ENCODE results near the gene B9D1.

Gene B9D1

GRCh38 chr17:19317359-19318095 is 45.0 kb downstream of the B9D1 start:
- in situ Hi-C loops (cut with HindIII; ENCODE audit: low pct_ligation_motif_present, low pct_unique_long_range_greater_than_20kb, low sequenced_read_pairs), result no loop called here
- DNase-seq, result peak; percentile 94

DNA sequence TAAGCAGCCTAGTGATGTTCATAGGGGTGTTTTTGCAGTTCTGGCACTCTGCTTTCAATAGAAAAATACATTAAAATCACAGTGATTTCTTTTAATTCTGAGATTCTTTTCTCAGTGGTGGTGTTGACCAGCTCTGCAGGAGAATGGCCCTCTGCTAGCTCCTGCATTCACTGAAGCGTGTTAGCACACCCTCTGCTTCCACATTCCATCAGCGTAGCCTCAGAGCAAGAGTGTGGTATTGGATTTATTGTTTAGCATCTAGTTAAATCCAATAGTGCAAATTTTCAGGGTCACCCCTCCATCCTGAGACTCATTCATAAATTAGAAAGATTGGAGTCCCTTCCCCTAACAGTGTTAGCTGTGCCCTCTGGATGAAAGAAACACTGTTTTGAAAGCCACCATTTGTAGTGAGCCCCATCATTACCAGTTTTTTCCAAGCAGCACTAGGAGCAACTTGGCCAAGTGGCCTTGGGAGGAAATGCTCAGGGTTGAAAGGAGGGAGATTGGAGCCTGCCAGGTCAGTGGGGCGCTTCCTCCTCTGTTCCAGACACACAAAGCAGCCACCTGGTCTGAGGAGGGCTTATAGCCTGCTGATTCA is 45.7 kb downstream of the B9D1 start:
- in situ Hi-C loops (cut with HindIII; ENCODE audit: low pct_ligation_motif_present, low pct_unique_long_range_greater_than_20kb, low sequenced_read_pairs), result no loop called here
- peak; percentile 79 for DNase-seq

- in situ Hi-C loops (cut with HindIII; ENCODE audit: low pct_ligation_motif_present, low pct_unique_long_range_greater_than_20kb, low sequenced_read_pairs), result no loop called here
- DNase-seq, result no peak
Measured at GRCh38 chr17:19315104-19315503, 47.4 kb downstream of the B9D1 start.

GRCh38 chr17:19313746-19314651 is 48.5 kb downstream of the B9D1 start:
- DNase-seq, result no peak
- in situ Hi-C loops (cut with HindIII; ENCODE audit: low pct_ligation_motif_present, low pct_unique_long_range_greater_than_20kb, low sequenced_read_pairs), result no loop called here

DNA sequence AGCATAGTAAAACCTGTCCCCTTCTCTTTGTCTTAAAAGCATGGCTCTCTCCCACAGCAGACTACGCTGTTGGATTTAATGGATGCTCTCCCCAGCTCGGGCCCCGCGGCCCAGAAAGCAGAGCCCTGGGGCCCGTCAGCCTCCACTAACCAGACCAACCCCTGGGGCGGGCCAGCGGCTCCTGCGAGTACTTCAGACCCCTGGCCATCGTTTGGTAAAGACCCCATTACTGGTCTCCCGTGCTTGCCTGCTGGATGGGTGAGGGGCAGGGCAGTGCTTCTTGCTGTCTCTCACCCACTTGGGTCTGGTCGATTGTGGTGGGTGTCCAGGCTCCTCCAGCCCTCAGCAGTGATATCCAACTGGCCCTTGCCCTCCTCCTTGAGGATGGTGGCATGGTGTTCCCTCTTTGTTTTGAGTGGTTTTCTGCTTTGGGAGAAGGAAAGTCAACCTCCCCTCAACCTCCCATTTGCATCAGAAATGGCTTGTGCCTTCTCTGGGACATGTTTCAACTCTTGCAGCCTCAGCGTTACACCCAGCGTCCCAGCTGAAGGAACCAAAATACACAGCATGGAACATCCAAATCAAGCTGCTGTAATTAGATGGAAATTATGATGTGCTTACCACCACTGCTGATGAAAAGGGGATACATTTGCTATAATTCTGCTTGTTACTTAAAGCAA is 49.3 kb downstream of the B9D1 start:
- DNase-seq, result no peak
- in situ Hi-C loops (cut with HindIII; ENCODE audit: low pct_ligation_motif_present, low pct_unique_long_range_greater_than_20kb, low sequenced_read_pairs), result no loop called here

- DNase-seq, result no peak
- in situ Hi-C loops (cut with HindIII; ENCODE audit: low pct_ligation_motif_present, low pct_unique_long_range_greater_than_20kb, low sequenced_read_pairs), result no loop called here
Measured at GRCh38 chr17:19312406-19312805, 50.1 kb downstream of the B9D1 start.

DNA sequence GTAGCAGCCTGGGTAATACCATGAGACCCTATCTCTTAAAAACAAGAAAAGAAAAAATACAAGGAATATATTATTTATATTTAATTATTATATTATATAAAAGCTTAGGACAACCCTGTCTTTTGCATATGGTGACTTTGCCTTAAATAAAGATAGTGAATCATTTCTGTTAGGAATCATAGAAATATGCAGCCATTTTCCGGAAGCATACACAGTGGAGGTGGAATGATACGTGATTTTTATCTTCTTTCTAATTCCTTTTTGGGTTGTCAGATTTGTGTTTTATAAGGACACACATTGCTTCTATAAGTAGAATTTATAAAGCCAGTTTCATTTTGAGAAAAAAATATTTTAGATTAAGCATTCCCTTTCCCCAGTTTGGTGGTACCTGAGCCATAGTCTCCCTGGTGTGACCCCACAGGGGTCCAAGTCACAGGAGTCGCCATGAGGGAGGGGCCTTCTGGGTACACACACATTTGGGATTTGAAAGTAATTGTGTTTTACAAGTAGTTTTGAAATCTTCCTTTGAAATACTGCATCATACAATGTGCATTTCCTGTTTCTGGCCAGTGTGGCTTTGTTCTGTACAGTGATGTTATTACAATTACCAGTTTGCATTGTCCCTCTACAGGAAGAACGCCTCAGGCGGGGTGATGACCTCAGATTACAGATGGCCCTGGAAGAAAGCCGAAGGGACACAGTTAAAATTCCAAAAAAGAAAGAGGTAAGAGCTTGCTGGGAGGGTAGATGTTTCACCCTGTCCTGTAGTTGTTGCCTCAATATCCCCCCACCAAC is 50.9 kb downstream of the B9D1 start:
- in situ Hi-C loops (cut with HindIII; ENCODE audit: low pct_ligation_motif_present, low pct_unique_long_range_greater_than_20kb, low sequenced_read_pairs), result no loop called here
- DNase-seq, result no peak

DNA sequence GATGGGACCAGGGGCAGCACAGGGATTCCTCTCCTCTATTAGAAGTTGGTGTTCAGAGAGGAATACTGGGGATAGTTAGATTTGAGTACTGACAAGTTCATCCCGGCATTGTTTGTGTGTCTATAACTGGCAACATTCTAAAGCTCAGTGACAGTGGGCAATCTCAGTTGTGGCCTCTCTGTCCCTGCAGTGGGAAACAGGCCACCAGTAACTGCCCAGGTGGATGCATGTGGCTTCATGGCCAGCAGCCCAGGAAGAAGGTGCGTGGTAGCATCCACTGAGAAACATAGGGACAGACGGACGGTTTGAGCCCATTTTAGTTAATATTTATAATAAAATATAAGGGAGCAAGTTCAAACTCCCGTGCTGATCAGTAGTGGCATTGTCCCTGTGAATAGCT is 51.5 kb downstream of the B9D1 start:
- DNase-seq, result no peak
- in situ Hi-C loops (cut with HindIII; ENCODE audit: low pct_ligation_motif_present, low pct_unique_long_range_greater_than_20kb, low sequenced_read_pairs), result no loop called here

DNA sequence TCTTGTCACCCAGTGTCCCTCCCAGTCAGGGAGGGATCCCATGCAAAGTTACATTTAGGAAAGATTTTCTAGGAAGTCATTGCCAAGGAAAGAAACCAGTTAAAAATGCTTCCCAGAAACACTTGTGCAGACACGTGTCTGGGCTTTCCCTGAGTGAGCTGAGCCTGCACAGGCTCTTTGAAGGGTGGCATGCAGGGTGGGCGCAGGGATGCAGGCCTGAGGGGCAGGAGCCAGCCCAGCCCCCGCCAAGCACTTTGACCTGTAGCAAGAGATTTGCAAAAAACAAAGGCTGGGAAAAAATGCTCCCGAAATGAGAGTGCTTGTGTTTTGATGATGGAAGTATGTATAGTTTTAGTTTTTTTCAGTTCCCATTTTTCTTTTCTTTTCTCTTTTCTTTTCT is 52.4 kb downstream of the B9D1 start:
- no peak for DNase-seq
- in situ Hi-C loops (cut with HindIII; ENCODE audit: low pct_ligation_motif_present, low pct_unique_long_range_greater_than_20kb, low sequenced_read_pairs), result no loop called here

- no peak for DNase-seq
- in situ Hi-C loops (cut with HindIII; ENCODE audit: low pct_ligation_motif_present, low pct_unique_long_range_greater_than_20kb, low sequenced_read_pairs), result no loop called here
Measured at GRCh38 chr17:19309701-19310100, 52.8 kb downstream of the B9D1 start.

GRCh38 chr17:19308398-19308797 is 54.1 kb downstream of the B9D1 start:
- in situ Hi-C loops (cut with HindIII; ENCODE audit: low pct_ligation_motif_present, low pct_unique_long_range_greater_than_20kb, low sequenced_read_pairs), result no loop called here

GRCh38 chr17:19307521-19307920 is 55.0 kb downstream of the B9D1 start:
- in situ Hi-C loops (cut with HindIII; ENCODE audit: low pct_ligation_motif_present, low pct_unique_long_range_greater_than_20kb, low sequenced_read_pairs), result no loop called here
- DNase-seq, result no peak

More at GRCh38 chr17:19308398-19308797, 54.1 kb downstream of the B9D1 start:
- no peak for DNase-seq

- in situ Hi-C loops (cut with HindIII; ENCODE audit: low pct_ligation_motif_present, low pct_unique_long_range_greater_than_20kb, low sequenced_read_pairs), result no loop called here
- DNase-seq, result no peak
Measured at GRCh38 chr17:19306160-19307111, 56.1 kb downstream of the B9D1 start.

DNA sequence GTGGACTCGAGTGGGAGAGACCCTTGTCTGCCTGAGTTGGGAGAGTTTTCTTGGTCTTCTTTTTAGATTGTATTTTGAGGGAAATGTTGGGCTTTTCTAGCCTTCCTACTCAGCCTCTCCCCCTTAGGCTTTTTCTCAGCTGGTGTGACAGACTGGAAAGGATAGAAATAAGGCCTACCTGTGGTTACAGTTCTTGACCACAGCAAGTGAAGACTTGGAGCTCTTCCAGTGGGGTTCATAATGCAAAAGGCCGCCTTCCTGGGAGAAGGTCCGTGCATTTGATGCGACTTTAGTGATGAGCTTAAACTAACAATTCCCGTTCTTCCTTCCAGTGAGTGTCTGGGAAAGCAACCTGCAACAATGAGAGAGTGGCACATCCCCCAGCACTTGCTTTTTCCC is 56.8 kb downstream of the B9D1 start:
- in situ Hi-C loops (cut with HindIII; ENCODE audit: low pct_ligation_motif_present, low pct_unique_long_range_greater_than_20kb, low sequenced_read_pairs), result no loop called here
- no peak for DNase-seq

DNA sequence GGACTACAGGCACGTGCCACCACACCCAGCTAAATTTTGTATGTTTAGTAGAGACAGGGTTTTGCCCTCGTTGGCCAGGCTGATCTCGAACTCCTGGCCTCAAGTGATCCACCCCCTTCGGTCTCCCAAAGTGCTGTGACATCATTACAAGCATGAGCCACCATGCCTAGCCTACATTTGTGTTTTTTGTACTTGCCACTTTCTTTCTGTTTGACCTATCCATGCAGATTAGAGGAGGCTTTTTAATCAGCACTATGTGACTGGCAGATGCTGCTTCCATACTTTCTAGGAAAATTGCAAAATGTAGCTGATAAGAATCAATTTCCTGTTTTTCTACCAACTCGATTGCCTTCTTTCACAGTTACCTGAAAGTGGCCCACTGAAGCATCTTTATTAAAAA is 57.3 kb downstream of the B9D1 start:
- no peak for DNase-seq
- in situ Hi-C loops (cut with HindIII; ENCODE audit: low pct_ligation_motif_present, low pct_unique_long_range_greater_than_20kb, low sequenced_read_pairs), result no loop called here

DNA sequence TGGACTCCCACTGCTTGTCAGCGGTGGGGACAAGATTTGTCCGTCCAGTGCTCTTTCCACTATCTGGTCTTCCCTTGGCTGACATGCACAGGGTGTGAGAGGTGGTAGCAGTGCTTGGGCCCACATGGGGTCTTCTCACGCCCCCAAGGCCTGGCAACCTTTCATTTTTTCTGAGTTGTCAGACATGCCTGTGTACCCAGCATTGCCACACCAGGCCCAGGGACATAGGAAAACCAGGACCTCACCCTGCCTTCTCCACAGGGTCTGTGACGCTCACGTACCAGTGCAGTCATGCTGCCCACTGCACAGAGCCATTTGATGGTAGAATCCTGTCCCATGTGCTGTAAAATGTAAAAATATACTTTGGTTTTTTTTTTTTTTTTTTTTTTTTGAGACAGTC is 57.8 kb downstream of the B9D1 start:
- in situ Hi-C loops (cut with HindIII; ENCODE audit: low pct_ligation_motif_present, low pct_unique_long_range_greater_than_20kb, low sequenced_read_pairs), result no loop called here
- no peak for DNase-seq

DNA sequence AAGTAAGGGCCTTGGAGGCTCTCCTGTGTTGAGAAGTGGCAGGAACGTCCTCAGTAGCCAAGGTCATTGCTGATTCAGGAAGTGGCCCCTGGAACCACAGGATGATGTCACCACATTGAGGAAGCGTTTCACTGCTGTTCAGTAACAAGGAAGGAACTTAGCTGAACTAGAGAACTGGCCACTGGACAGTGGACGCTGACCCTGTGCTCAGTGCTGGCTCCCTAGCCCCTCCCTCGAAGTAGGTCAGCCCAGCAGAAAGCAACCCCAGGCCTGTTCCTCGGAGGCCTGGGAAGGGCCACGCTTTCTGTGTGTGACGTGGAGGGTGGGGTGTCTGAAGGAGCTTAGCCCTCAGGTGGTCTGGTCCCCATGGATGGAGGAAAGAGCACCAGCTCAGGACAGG is 58.3 kb downstream of the B9D1 start:
- in situ Hi-C loops (cut with HindIII; ENCODE audit: low pct_ligation_motif_present, low pct_unique_long_range_greater_than_20kb, low sequenced_read_pairs), result no loop called here
- peak; percentile 51 for DNase-seq
